Bronchial epithelial cell (primary cell): ENCODE results near the gene SHANK1. TPM values are rescaled to one million over a fixed set of nuclear protein-coding genes. Genes with fewer than 3 reads are reported as not detected.
A peak's percentile ranks its signal among the peaks of the same experiment; 100 is the strongest.

Source experiments
- DNase-seq: peaks from one replicate; pipeline ENCODE4 v3.0.0-alpha.2; 2010; ENCODE audit warnings: low read depth
- FAIRE-seq: peaks from 2 replicates; lab custom pipeline; 2011; peaks lifted over from hg19 to GRCh38; lab: Jason Lieb, UNC
- H3K27me3 ChIP-seq: 2 replicates; pipeline ENCODE4 v1.5.1; 2011; ENCODE audit warnings: low read length; ENCODE audit not compliant: control insufficient read depth, insufficient read depth
- H3K36me3 ChIP-seq: 2 replicates; pipeline ENCODE4 v1.5.1; 2011; ENCODE audit warnings: low read length; ENCODE audit not compliant: control insufficient read depth, insufficient read depth
- H3K4me3 ChIP-seq: 2 replicates; pipeline ENCODE4 v1.5.1; 2011; ENCODE audit warnings: mild to moderate bottlenecking, low read depth, low read length, control low read depth
- CTCF ChIP-seq: IDR thresholded peaks from 2 replicates; pipeline ENCODE4 v1.5.1; 2011; ENCODE audit warnings: mild to moderate bottlenecking, moderate library complexity, low read length, control low read depth, inconsistent platforms; ENCODE audit not compliant: insufficient read depth, severe bottlenecking
- total RNA-seq: library from RNA; depleted of rRNA; stranded (reverse); fragments of >200 nt; gene quantifications from 2 replicates; pipeline ENCODE4 v1.2.1, GENCODE V29; 2014

Gene SHANK1
- total RNA-seq, 1 donor from 2014 or later, result not detected

- H3K4me3 ChIP-seq, result peak overlapping the region; percentile 46
- DNase-seq, result no peak
These were observed 4.3 kb upstream of the SHANK1 start for GRCh38 chr19:50723735-50724521.

GRCh38 chr19:50723069-50723468 lies 3.5 kb upstream of the SHANK1 start, which contains the start of gene CLEC11A:
CLEC11A (plus strand) TSS chr19:50723364; CDS start chr19:50723526, 162 bp downstream.
- H3K36me3 ChIP-seq, result no peaks in the 10 kb centered on the region
- FAIRE-seq (no peak), DNase-seq (no peak)
- peak within 1 kb of the TSS; percentile 46 for H3K4me3 ChIP-seq
- H3K27me3 ChIP-seq, result peaks cover 4% of the 10 kb centered on the region
- no peak for TF ChIP-seq CTCF

More at GRCh38 chr19:50723735-50724521, 4.3 kb upstream of the SHANK1 start:
- no peak for TF ChIP-seq CTCF
- Histone ChIP-seq H3K27me3 (peaks cover 4% of the 10 kb centered on the region), H3K36me3 (no peaks in the 10 kb centered on the region)
- no peak for FAIRE-seq

- no peak for FAIRE-seq
- no peaks in the 10 kb centered on the region for H3K36me3 ChIP-seq
- no peak for TF ChIP-seq CTCF
- no peak overlapping the region for H3K4me3 ChIP-seq
- peaks cover 5% of the 10 kb centered on the region for H3K27me3 ChIP-seq
- DNase-seq, result no peak
These were observed 2.8 kb upstream of the SHANK1 start for GRCh38 chr19:50722201-50723013.

GRCh38 chr19:50721441-50722137 lies 2.0 kb upstream of the SHANK1 start:
- no peak for TF ChIP-seq CTCF
- DNase-seq (no peak), FAIRE-seq (no peak)
- Histone ChIP-seq H3K4me3 (no peak overlapping the region), H3K27me3 (peaks cover 7% of the 10 kb centered on the region), H3K36me3 (no peaks in the 10 kb centered on the region)

- FAIRE-seq (no peak), DNase-seq (peak; percentile 30)
- TF ChIP-seq CTCF, result no peak
- Histone ChIP-seq H3K4me3 (no peak overlapping the region), H3K27me3 (peaks cover 7% of the 10 kb centered on the region), H3K36me3 (no peaks in the 10 kb centered on the region)
These were observed 1.3 kb upstream of the SHANK1 start for GRCh38 chr19:50720921-50721381.
